HG03097 (cell line): Measurements from ENCODE around the gene GPR142.

ENCODE experiments used
- ATAC-seq: cut with Tn5 transposase; IDR thresholded peaks from one replicate; pipeline ENCODE4 v1.9.1; 2021; ENCODE audit not compliant: unreplicated experiment, low FRiP score

The GPR142 gene

GRCh38 chr17:74343526-74344284 is 23.6 kb upstream of the GPR142 start:
- ATAC-seq = no peak

- no peak for ATAC-seq
Measured at GRCh38 chr17:74344658-74345057, 22.6 kb upstream of the GPR142 start.

GRCh38 chr17:74345433-74346241 is 21.7 kb upstream of the GPR142 start:
- ATAC-seq = no peak

- ATAC-seq = no peak
Measured at GRCh38 chr17:74347646-74348045, 19.7 kb upstream of the GPR142 start.

- ATAC-seq = no peak
Measured at GRCh38 chr17:74349120-74349519, 18.2 kb upstream of the GPR142 start.

- no peak for ATAC-seq
Measured at GRCh38 chr17:74350486-74350885, 16.8 kb upstream of the GPR142 start.

- no peak for ATAC-seq
Measured at GRCh38 chr17:74351552-74352210, 15.6 kb upstream of the GPR142 start.

- no peak for ATAC-seq
Measured at GRCh38 chr17:74353446-74354060, 13.8 kb upstream of the GPR142 start.

- no peak for ATAC-seq
Measured at GRCh38 chr17:74354123-74354522, 13.2 kb upstream of the GPR142 start.

GRCh38 chr17:74354561-74354960 is 12.7 kb upstream of the GPR142 start:
- ATAC-seq = no peak

- no peak for ATAC-seq
Measured at GRCh38 chr17:74355065-74355464, 12.2 kb upstream of the GPR142 start.

GRCh38 chr17:74356646-74357465 is 10.4 kb upstream of the GPR142 start:
- no peak for ATAC-seq

GRCh38 chr17:74357466-74357809 is 9.9 kb upstream of the GPR142 start:
- ATAC-seq = no peak

- ATAC-seq = no peak
Measured at GRCh38 chr17:74358697-74359096, 8.6 kb upstream of the GPR142 start.

GRCh38 chr17:74359916-74360315 is 7.4 kb upstream of the GPR142 start:
- ATAC-seq = no peak

GRCh38 chr17:74360899-74361229 is 6.4 kb upstream of the GPR142 start:
- ATAC-seq = no peak

- no peak for ATAC-seq
Measured at GRCh38 chr17:74361230-74362068, 5.9 kb upstream of the GPR142 start, which contains the start of gene BTBD17. BTBD17 (minus strand) TSS chr17:74361868; CDS start chr17:74361819, 49 bp downstream.

- no peak for ATAC-seq
Measured at GRCh38 chr17:74362069-74362405, 5.3 kb upstream of the GPR142 start.

GRCh38 chr17:74362810-74363498 is 4.4 kb upstream of the GPR142 start:
- ATAC-seq = no peak
